HepG2 (cell line): ENCODE results near the gene CDHR4. TPM values are rescaled to one million over a fixed set of nuclear protein-coding genes. Genes with fewer than 3 reads are reported as not detected.

Experiments
- SOX5 ChIP-seq: IDR thresholded peaks from 2 replicates; pipeline ENCODE4 v1.6.1; 2016; ENCODE audit warnings: borderline replicate concordance
- TGIF2 ChIP-seq: IDR thresholded peaks from 2 replicates; pipeline ENCODE4 v1.6.1; 2016; ENCODE audit warnings: control low read depth, missing compliant biosample characterization
- ZBTB20 ChIP-seq: sonication (generic); formaldehyde crosslinking; IDR thresholded peaks from 2 replicates; pipeline ENCODE4 v1.8.1; 2023; ENCODE audit warnings: missing genetic modification reagents, low read depth, mild to moderate bottlenecking, borderline replicate concordance
- ZNF530 ChIP-seq: sonication (generic); formaldehyde crosslinking; IDR thresholded peaks from 2 replicates; pipeline ENCODE4 v1.5.0; 2020; ENCODE audit warnings: low read depth, mild to moderate bottlenecking, missing genetic modification reagents
- ZNF549 ChIP-seq: sonication (generic); formaldehyde crosslinking; IDR thresholded peaks from 2 replicates; pipeline ENCODE4 v1.5.0; 2020; ENCODE audit warnings: missing genetic modification reagents
- ZNF552 ChIP-seq: sonication (generic); formaldehyde crosslinking; IDR thresholded peaks from 2 replicates; pipeline ENCODE4 v1.9.0; 2022; ENCODE audit warnings: missing genetic modification reagents, mild to moderate bottlenecking, borderline replicate concordance
- ZNF564 ChIP-seq: sonication (generic); formaldehyde crosslinking; IDR thresholded peaks from 2 replicates; pipeline ENCODE4 v1.8.1; 2023; ENCODE audit warnings: mild to moderate bottlenecking, missing genetic modification reagents
- polyA plus RNA-seq, 8 experiments: library from polyadenylated mRNA; depleted of rRNA in 3 of 8; stranded (reverse) in 7 of 8; unstranded in 1 of 8; fragments of >200 nt; fragmentation: Illumina TruSeq in 4 of 8; extraction: Trizol in 4 of 8; gene quantifications; 2 replicates each; pipeline versions ENCODE4 v1.2.1 to v1.2.3, GENCODE V29; 2011 to 2016; ENCODE audit warnings: low read depth in 4 of 8, missing spikeins in 1 of 8, mixed read lengths in 1 of 8; ENCODE audit not compliant: insufficient read depth in 1 of 8
- total RNA-seq, 5 experiments: library from RNA; depleted of rRNA; stranded (reverse); fragments of >200 nt; fragmentation: Illumina TruSeq; extraction: Trizol; gene quantifications; 2 replicates each; pipeline ENCODE4 v1.2.3, GENCODE V29; 2016; ENCODE audit warnings: low read depth in 1 of 5
- TF ChIP-seq, protein P1 (sequence below): sonication (generic); formaldehyde crosslinking; IDR thresholded peaks from 2 replicates; pipeline ENCODE4 v1.5.1; 2020; ENCODE audit warnings: missing genetic modification reagents, mild to moderate bottlenecking, borderline replicate concordance
- TF ChIP-seq, protein P2 (sequence below): sonication (generic); formaldehyde crosslinking; IDR thresholded peaks from 2 replicates; pipeline ENCODE4 v1.5.0; 2020; ENCODE audit warnings: mild to moderate bottlenecking, missing genetic modification reagents, moderate library complexity
- TF ChIP-seq, protein P3 (sequence below), 2 experiments: fragments of 450-650 bp in 1 of 2; sonication (generic) in 1 of 2; formaldehyde crosslinking in 1 of 2; IDR thresholded peaks; 2 replicates each; pipeline versions ENCODE4 v1.6.1 to v1.8.0; 2016 to 2022; ENCODE audit warnings: antibody characterized with exemption in 1 of 2, mild to moderate bottlenecking in 1 of 2, missing genetic modification reagents in 1 of 2

The CDHR4 gene
- total and polyA plus RNA-seq, 2 of the 13 experiments (the other 11 are each of a cell fraction or from before 2014, with no cell fraction given) = 0.21 TPM; not detected in 1

DNA sequence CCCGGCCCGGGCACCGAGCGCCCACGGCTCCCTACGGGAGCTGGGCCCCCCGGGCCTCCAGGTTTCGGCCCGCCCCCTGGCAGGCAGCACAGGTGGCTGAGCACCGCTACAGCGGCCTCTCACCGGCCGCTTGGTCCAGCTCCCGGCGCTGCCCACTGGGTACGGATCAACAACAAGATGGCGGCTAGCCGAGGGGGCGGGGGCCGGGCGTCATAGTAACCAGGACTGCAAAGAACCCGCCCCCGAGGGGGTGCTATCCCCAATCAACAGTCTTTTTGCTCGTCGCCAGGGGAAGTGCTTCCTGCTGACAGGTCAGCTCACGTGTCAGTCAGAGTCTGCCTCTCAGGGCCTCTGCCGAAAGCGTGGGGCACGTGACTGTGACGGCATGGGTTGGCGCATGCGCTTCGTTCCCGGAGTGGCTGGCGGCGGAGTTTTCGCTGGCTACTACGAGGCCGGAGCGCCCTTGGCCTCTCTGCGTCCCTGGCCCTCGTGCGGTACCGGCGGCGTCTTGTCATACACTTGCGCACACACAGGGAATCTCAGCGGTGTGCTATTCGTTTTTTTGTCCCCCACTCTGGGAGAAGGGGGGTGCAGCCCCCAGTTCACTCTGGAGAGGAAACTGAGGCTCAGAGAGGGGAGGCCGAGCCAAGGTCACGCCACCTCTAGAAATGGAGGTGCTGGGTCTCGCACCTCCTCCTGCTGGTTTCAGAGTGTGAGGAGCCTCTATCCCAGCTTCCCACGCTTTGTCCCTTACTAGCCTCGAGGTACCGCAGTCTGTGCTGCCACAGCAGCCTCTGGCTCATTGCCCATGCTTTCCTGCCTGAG is 13.1 kb downstream of the CDHR4 start, which contains the start of gene IP6K1 (continued):
- TF ChIP-seq SOX5 (0 out of 2 replicates have a peak, but pooled peaks have one; percentile 28), ZNF564 (CRISPR knock-in tag) (0 out of 2 replicates have a peak, but pooled peaks have one; percentile 13), ZBTB20 (CRISPR knock-in tag) (0 out of 2 replicates have a peak, but pooled peaks have one; percentile 2), ZNF549 (CRISPR knock-in tag) (0 out of 2 replicates have a peak, but pooled peaks have one; percentile 15), ZNF552 (no peak), TGIF2 (CRISPR knock-in tag) (0 out of 2 replicates have a peak, but pooled peaks have one; percentile 32), ZNF530 (CRISPR knock-in tag) (no peak)
- TF ChIP-seq, protein P1, sequence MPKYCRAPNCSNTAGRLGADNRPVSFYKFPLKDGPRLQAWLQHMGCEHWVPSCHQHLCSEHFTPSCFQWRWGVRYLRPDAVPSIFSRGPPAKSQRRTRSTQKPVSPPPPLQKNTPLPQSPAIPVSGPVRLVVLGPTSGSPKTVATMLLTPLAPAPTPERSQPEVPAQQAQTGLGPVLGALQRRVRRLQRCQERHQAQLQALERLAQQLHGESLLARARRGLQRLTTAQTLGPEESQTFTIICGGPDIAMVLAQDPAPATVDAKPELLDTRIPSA (CRISPR knock-in tag) = no peak
- TF ChIP-seq, protein P2, sequence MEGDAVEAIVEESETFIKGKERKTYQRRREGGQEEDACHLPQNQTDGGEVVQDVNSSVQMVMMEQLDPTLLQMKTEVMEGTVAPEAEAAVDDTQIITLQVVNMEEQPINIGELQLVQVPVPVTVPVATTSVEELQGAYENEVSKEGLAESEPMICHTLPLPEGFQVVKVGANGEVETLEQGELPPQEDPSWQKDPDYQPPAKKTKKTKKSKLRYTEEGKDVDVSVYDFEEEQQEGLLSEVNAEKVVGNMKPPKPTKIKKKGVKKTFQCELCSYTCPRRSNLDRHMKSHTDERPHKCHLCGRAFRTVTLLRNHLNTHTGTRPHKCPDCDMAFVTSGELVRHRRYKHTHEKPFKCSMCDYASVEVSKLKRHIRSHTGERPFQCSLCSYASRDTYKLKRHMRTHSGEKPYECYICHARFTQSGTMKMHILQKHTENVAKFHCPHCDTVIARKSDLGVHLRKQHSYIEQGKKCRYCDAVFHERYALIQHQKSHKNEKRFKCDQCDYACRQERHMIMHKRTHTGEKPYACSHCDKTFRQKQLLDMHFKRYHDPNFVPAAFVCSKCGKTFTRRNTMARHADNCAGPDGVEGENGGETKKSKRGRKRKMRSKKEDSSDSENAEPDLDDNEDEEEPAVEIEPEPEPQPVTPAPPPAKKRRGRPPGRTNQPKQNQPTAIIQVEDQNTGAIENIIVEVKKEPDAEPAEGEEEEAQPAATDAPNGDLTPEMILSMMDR (CRISPR knock-in tag) = 0 out of 2 replicates have a peak, but pooled peaks have one; percentile 17
- TF ChIP-seq, protein P3, sequence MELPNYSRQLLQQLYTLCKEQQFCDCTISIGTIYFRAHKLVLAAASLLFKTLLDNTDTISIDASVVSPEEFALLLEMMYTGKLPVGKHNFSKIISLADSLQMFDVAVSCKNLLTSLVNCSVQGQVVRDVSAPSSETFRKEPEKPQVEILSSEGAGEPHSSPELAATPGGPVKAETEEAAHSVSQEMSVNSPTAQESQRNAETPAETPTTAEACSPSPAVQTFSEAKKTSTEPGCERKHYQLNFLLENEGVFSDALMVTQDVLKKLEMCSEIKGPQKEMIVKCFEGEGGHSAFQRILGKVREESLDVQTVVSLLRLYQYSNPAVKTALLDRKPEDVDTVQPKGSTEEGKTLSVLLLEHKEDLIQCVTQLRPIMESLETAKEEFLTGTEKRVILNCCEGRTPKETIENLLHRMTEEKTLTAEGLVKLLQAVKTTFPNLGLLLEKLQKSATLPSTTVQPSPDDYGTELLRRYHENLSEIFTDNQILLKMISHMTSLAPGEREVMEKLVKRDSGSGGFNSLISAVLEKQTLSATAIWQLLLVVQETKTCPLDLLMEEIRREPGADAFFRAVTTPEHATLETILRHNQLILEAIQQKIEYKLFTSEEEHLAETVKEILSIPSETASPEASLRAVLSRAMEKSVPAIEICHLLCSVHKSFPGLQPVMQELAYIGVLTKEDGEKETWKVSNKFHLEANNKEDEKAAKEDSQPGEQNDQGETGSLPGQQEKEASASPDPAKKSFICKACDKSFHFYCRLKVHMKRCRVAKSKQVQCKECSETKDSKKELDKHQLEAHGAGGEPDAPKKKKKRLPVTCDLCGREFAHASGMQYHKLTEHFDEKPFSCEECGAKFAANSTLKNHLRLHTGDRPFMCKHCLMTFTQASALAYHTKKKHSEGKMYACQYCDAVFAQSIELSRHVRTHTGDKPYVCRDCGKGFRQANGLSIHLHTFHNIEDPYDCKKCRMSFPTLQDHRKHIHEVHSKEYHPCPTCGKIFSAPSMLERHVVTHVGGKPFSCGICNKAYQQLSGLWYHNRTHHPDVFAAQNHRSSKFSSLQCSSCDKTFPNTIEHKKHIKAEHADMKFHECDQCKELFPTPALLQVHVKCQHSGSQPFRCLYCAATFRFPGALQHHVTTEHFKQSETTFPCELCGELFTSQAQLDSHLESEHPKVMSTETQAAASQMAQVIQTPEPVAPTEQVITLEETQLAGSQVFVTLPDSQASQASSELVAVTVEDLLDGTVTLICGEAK (IDR thresholded peaks at IDR 0.05) = no peak
- TF ChIP-seq, protein P3 (CRISPR knock-in tag; IDR thresholded peaks at IDR 0.05) = no peak
